Measurements from ENCODE around the gene CNPY1.

- TF ChIP-seq EZH2phosphoT487 (IDR thresholded peaks at IDR 0.05; ENCODE audit: low read depth, severe bottlenecking, unreplicated experiment) (no peak), EZH2 (IDR thresholded peaks at IDR 0.05; ENCODE audit: borderline replicate concordance) (no peak)
- TF ChIP-seq, protein P1, sequence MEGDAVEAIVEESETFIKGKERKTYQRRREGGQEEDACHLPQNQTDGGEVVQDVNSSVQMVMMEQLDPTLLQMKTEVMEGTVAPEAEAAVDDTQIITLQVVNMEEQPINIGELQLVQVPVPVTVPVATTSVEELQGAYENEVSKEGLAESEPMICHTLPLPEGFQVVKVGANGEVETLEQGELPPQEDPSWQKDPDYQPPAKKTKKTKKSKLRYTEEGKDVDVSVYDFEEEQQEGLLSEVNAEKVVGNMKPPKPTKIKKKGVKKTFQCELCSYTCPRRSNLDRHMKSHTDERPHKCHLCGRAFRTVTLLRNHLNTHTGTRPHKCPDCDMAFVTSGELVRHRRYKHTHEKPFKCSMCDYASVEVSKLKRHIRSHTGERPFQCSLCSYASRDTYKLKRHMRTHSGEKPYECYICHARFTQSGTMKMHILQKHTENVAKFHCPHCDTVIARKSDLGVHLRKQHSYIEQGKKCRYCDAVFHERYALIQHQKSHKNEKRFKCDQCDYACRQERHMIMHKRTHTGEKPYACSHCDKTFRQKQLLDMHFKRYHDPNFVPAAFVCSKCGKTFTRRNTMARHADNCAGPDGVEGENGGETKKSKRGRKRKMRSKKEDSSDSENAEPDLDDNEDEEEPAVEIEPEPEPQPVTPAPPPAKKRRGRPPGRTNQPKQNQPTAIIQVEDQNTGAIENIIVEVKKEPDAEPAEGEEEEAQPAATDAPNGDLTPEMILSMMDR (IDR thresholded peaks at IDR 0.05; ENCODE audit: poor library complexity): no peak
These were observed 31.1 kb upstream of the CNPY1 start for GRCh38 chr7:155577509-155577905.

All from hepatocyte (in vitro differentiated cells).